ENCODE data around the gene EVA1A. TPM values are rescaled to one million over a fixed set of nuclear protein-coding genes. Genes with fewer than 3 reads are reported as not detected.

Gene EVA1A
- polyA plus RNA-seq, 3 donors from 2014 or later, result not detected

- H3K27me3 Mint-ChIP-seq (ENCODE audit: low read depth in 3 of 3), result peaks cover 0 to 6% (median 1%) of the 10 kb centered on the region in 3 donors
- H3K36me3 Mint-ChIP-seq, result no peaks in the 10 kb centered on the region
- no peak overlapping the region for H3K4me3 Mint-ChIP-seq
- DNase-seq, result no peak
- peaks cover 0 to 6% (median 0%) of the 10 kb centered on the region in 6 donors for H3K9me3 Mint-ChIP-seq
- no peak overlapping the region for H3K27ac Mint-ChIP-seq
- no peaks in the 10 kb centered on the region for H3K4me1 Mint-ChIP-seq
Observed at GRCh38 chr2:75579186-75579585, 18.4 kb upstream of the EVA1A start.

- Mint-ChIP-seq H3K9me3 (peaks cover 0 to 5% (median 0%) of the 10 kb centered on the region in 6 donors), H3K4me3 (no peak overlapping the region), H3K4me1 (no peaks in the 10 kb centered on the region), H3K36me3 (no peaks in the 10 kb centered on the region), H3K27ac (no peak overlapping the region), H3K27me3 (ENCODE audit: low read depth in 3 of 3) (peaks cover 0 to 4% (median 0%) of the 10 kb centered on the region in 3 donors)
- no peak for DNase-seq
Observed at GRCh38 chr2:75577280-75577679, 16.5 kb upstream of the EVA1A start.

- Mint-ChIP-seq H3K36me3 (no peaks in the 10 kb centered on the region), H3K27me3 (ENCODE audit: low read depth in 3 of 3) (peaks cover 0 to 9% (median 1%) of the 10 kb centered on the region in 3 donors), H3K9me3 (peaks cover 0 to 2% (median 0%) of the 10 kb centered on the region in 6 donors), H3K4me1 (no peaks in the 10 kb centered on the region), H3K27ac (no peak overlapping the region), H3K4me3 (no peak overlapping the region)
- DNase-seq, result no peak
Observed at GRCh38 chr2:75574106-75574505, 13.4 kb upstream of the EVA1A start.

- Mint-ChIP-seq H3K27ac (no peak overlapping the region), H3K4me1 (no peaks in the 10 kb centered on the region), H3K4me3 (no peak overlapping the region), H3K27me3 (ENCODE audit: low read depth in 3 of 3) (peaks cover 0 to 11% (median 1%) of the 10 kb centered on the region in 3 donors), H3K36me3 (no peaks in the 10 kb centered on the region), H3K9me3 (peaks cover 0 to 2% (median 0%) of the 10 kb centered on the region in 6 donors)
- DNase-seq, result no peak
Observed at GRCh38 chr2:75573145-75573878, 12.6 kb upstream of the EVA1A start.

- H3K27me3 Mint-ChIP-seq (ENCODE audit: low read depth in 3 of 3), result peaks cover 0 to 16% (median 3%) of the 10 kb centered on the region in 3 donors
- no peaks in the 10 kb centered on the region for H3K36me3 Mint-ChIP-seq
- no peak overlapping the region for H3K27ac Mint-ChIP-seq
- peaks cover 0 to 2% (median 0%) of the 10 kb centered on the region in 6 donors for H3K9me3 Mint-ChIP-seq
- no peak for DNase-seq
- H3K4me3 Mint-ChIP-seq, result no peak overlapping the region
- H3K4me1 Mint-ChIP-seq, result no peaks in the 10 kb centered on the region
Observed at GRCh38 chr2:75571730-75572430, 11.1 kb upstream of the EVA1A start.

GRCh38 chr2:75570948-75571729, 10.4 kb upstream of the EVA1A start:
- H3K36me3 Mint-ChIP-seq, result no peaks in the 10 kb centered on the region
- H3K9me3 Mint-ChIP-seq, result peaks cover 0 to 2% (median 0%) of the 10 kb centered on the region in 6 donors
- H3K4me1 Mint-ChIP-seq, result no peaks in the 10 kb centered on the region
- no peak overlapping the region for H3K4me3 Mint-ChIP-seq
- peaks cover 0 to 16% (median 5%) of the 10 kb centered on the region in 3 donors for H3K27me3 Mint-ChIP-seq (ENCODE audit: low read depth in 3 of 3)
- no peak for DNase-seq
- no peak overlapping the region for H3K27ac Mint-ChIP-seq

GRCh38 chr2:75570024-75570947, 9.5 kb upstream of the EVA1A start:
- Mint-ChIP-seq H3K9me3 (peaks cover 0 to 2% (median 0%) of the 10 kb centered on the region in 6 donors), H3K4me3 (no peak overlapping the region), H3K27me3 (ENCODE audit: low read depth in 3 of 3) (peaks cover 0 to 14% (median 5%) of the 10 kb centered on the region in 3 donors), H3K27ac (no peak overlapping the region), H3K4me1 (no peaks in the 10 kb centered on the region), H3K36me3 (no peaks in the 10 kb centered on the region)
- no peak for DNase-seq

- Mint-ChIP-seq H3K4me1 (peaks cover 0 to 3% of the 10 kb centered on the region in 2 donors), H3K36me3 (no peaks in the 10 kb centered on the region), H3K4me3 (no peak overlapping the region), H3K27me3 (ENCODE audit: low read depth in 3 of 3) (peaks cover 2 to 14% (median 5%) of the 10 kb centered on the region in 3 donors), H3K9me3 (peaks cover 0 to 2% (median 0%) of the 10 kb centered on the region in 6 donors), H3K27ac (no peak overlapping the region)
- no peak for DNase-seq
Observed at GRCh38 chr2:75569546-75569945, 8.8 kb upstream of the EVA1A start.

- no peaks in the 10 kb centered on the region for H3K36me3 Mint-ChIP-seq
- no peak overlapping the region for H3K4me3 Mint-ChIP-seq
- peaks cover 0 to 2% (median 0%) of the 10 kb centered on the region in 6 donors for H3K9me3 Mint-ChIP-seq
- no peak overlapping the region for H3K27ac Mint-ChIP-seq
- H3K27me3 Mint-ChIP-seq (ENCODE audit: low read depth in 3 of 3), result peaks cover 4 to 14% (median 9%) of the 10 kb centered on the region in 3 donors
- H3K4me1 Mint-ChIP-seq, result peaks cover 6 to 16% of the 10 kb centered on the region in 2 donors
- DNase-seq, result no peak
Observed at GRCh38 chr2:75568174-75568573, 7.4 kb upstream of the EVA1A start.

- peaks cover 6 to 22% of the 10 kb centered on the region in 2 donors for H3K4me1 Mint-ChIP-seq
Observed at GRCh38 chr2:75565472-75566462, 5.0 kb upstream of the EVA1A start.

GRCh38 chr2:75564713-75565359, 4.1 kb upstream of the EVA1A start:
- H3K27me3 Mint-ChIP-seq (ENCODE audit: low read depth in 3 of 3), result peaks cover 4 to 11% (median 9%) of the 10 kb centered on the region in 3 donors
- DNase-seq, result no peak
- peaks cover 0 to 4% (median 0%) of the 10 kb centered on the region in 6 donors for H3K9me3 Mint-ChIP-seq
- H3K4me1 Mint-ChIP-seq, result peaks cover 6 to 22% of the 10 kb centered on the region in 2 donors
- no peak overlapping the region for H3K4me3 Mint-ChIP-seq
- H3K27ac Mint-ChIP-seq, result no peak overlapping the region
- peaks cover 0 to 3% (median 0%) of the 10 kb centered on the region in 3 donors for H3K36me3 Mint-ChIP-seq

More at GRCh38 chr2:75565472-75566462, 5.0 kb upstream of the EVA1A start:
- H3K27ac Mint-ChIP-seq, result no peak overlapping the region
- peaks cover 4 to 11% (median 9%) of the 10 kb centered on the region in 3 donors for H3K27me3 Mint-ChIP-seq (ENCODE audit: low read depth in 3 of 3)
- peaks cover 0 to 3% (median 0%) of the 10 kb centered on the region in 3 donors for H3K36me3 Mint-ChIP-seq
- no peak for DNase-seq
- H3K9me3 Mint-ChIP-seq, result peaks cover 0 to 4% (median 0%) of the 10 kb centered on the region in 6 donors
- H3K4me3 Mint-ChIP-seq, result no peak overlapping the region

All from immature natural killer cell (primary cell).